ENCODE data around the gene TMEM151B.
A peak's percentile ranks its signal among the peaks of the same experiment; 100 is the strongest.

The TMEM151B gene

GRCh38 chr6:44265722-44266233, 4.5 kb upstream of the TMEM151B start:
- no peak for DNase-seq

GRCh38 chr6:44266347-44266746, 3.9 kb upstream of the TMEM151B start:
- no peak for DNase-seq

- DNase-seq, result no peak
Observed at GRCh38 chr6:44267252-44267651, 3.0 kb upstream of the TMEM151B start.

GRCh38 chr6:44268095-44268628, 2.1 kb upstream of the TMEM151B start:
- DNase-seq, result peak; percentile 78

- no peak for DNase-seq
Observed at GRCh38 chr6:44269178-44269920, 901 bp upstream of the TMEM151B start.

- no peak for DNase-seq
Observed at GRCh38 chr6:44270526-44271405, 516 bp downstream of the TMEM151B start.

- no peak for DNase-seq
Observed at GRCh38 chr6:44271406-44271723, 1.1 kb downstream of the TMEM151B start.

- no peak for DNase-seq
Observed at GRCh38 chr6:44271914-44272313, 1.7 kb downstream of the TMEM151B start.

- no peak for DNase-seq
Observed at GRCh38 chr6:44272529-44272928, 2.3 kb downstream of the TMEM151B start.

GRCh38 chr6:44272999-44273566, 2.8 kb downstream of the TMEM151B start:
- DNase-seq, result no peak

- no peak for DNase-seq
Observed at GRCh38 chr6:44273617-44274016, 3.4 kb downstream of the TMEM151B start.

- DNase-seq, result no peak
Observed at GRCh38 chr6:44275271-44275748, 5.1 kb downstream of the TMEM151B start.

GRCh38 chr6:44275749-44276648, 5.7 kb downstream of the TMEM151B start:
- no peak for DNase-seq

GRCh38 chr6:44276667-44277640, 6.7 kb downstream of the TMEM151B start:
- DNase-seq, result no peak

GRCh38 chr6:44277763-44278162, 7.5 kb downstream of the TMEM151B start:
- DNase-seq, result no peak

- DNase-seq, result no peak
Observed at GRCh38 chr6:44278315-44278714, 8.1 kb downstream of the TMEM151B start.

- no peak for DNase-seq
Observed at GRCh38 chr6:44278774-44279697, 8.8 kb downstream of the TMEM151B start.

GRCh38 chr6:44284121-44284520, 13.9 kb downstream of the TMEM151B start:
- no peak for DNase-seq

GRCh38 chr6:44284867-44285266, 14.6 kb downstream of the TMEM151B start:
- DNase-seq, result no peak

All from OCI-M1 (cell line).